GM12878 (cell line): ENCODE results near the gene SLC6A16.

Experiments used
- CHD1 ChIP-seq: IDR thresholded peaks from 2 replicates; pipeline ENCODE4 v1.6.1; 2012; ENCODE audit warnings: low read depth, low read length, improper control_type of control experiment
- NBN ChIP-seq: fragments of 450-650 bp; IDR thresholded peaks from 2 replicates; pipeline ENCODE4 v1.6.1; 2016
- NFIC ChIP-seq: IDR thresholded peaks from 2 replicates; pipeline ENCODE4 v1.6.1; 2012; ENCODE audit warnings: low read depth, mild to moderate bottlenecking, inconsistent platforms, low read length, moderate library complexity
- PBX3 ChIP-seq: IDR thresholded peaks from 2 replicates; pipeline ENCODE4 v1.6.1; 2011; ENCODE audit warnings: mild to moderate bottlenecking, low read depth, low read length, moderate library complexity; ENCODE audit not compliant: insufficient replicate concordance
- POLR2A ChIP-seq: IDR thresholded peaks from 2 replicates; pipeline ENCODE4 v1.6.1; 2011; ENCODE audit warnings: low read depth, mild to moderate bottlenecking, low read length
- POLR2AphosphoS5 ChIP-seq: IDR thresholded peaks from 2 replicates; pipeline ENCODE4 v1.6.1; 2011; ENCODE audit warnings: mild to moderate bottlenecking, low read length, inconsistent platforms
- SREBF2 ChIP-seq: IDR thresholded peaks from 2 replicates; pipeline ENCODE4 v1.6.1; 2012; ENCODE audit warnings: mild to moderate bottlenecking, low read length
- TAF1 ChIP-seq: IDR thresholded peaks from 2 replicates; pipeline ENCODE4 v1.6.1; 2011; ENCODE audit warnings: mild to moderate bottlenecking, low read depth, low read length, borderline replicate concordance
- USF1 ChIP-seq: IDR thresholded peaks from 2 replicates; pipeline ENCODE4 v1.6.1; 2011; ENCODE audit warnings: borderline replicate concordance, low read depth, mild to moderate bottlenecking, moderate library complexity, mixed read lengths, low read length; ENCODE audit not compliant: insufficient read depth; ENCODE audit errors: extremely low read length
- ZBTB33 ChIP-seq: fragments of 450-650 bp; IDR thresholded peaks from 2 replicates; pipeline ENCODE4 v1.6.1; 2017; ENCODE audit warnings: mild to moderate bottlenecking

- TF ChIP-seq CHD1: no peak
- no peak for TF ChIP-seq TAF1
- no peak for TF ChIP-seq POLR2AphosphoS5
- TF ChIP-seq POLR2A: no peak
- no peak for TF ChIP-seq NFIC
- TF ChIP-seq PBX3: no peak
- TF ChIP-seq SREBF2: no peak
- no peak for TF ChIP-seq ZBTB33
- TF ChIP-seq NBN: no peak
- TF ChIP-seq USF1: no peak
Measured at GRCh38 chr19:49256691-49257090, 68.3 kb downstream of the SLC6A16 start.
